Suprapubic skin (tissue), 4 donors: Measurements from ENCODE around the gene ULBP2. TPM values are rescaled to one million over a fixed set of nuclear protein-coding genes. Genes with fewer than 3 reads are reported as not detected.
A peak's percentile ranks its signal among the peaks of the same experiment; 100 is the strongest.
"Not testable (repeated sequence)": the region's sequence is repeated elsewhere in the genome, so short reads cannot be mapped to it uniquely, and the experiment has no call there.

Source experiments
- DNase-seq, 2 donors: peaks; one replicate each; pipeline ENCODE4 v3.0.0-alpha.2; 2019; ENCODE audit warnings: low spot score in 2 of 2
- H3K27ac ChIP-seq: fragments of 200-600 bp; sonication (generic); one replicate; pipeline ENCODE4 v1.5.1; 2019
- H3K27me3 ChIP-seq: fragments of 200-600 bp; sonication (generic); one replicate; pipeline ENCODE4 v1.5.1; 2019
- H3K36me3 ChIP-seq: fragments of 200-600 bp; sonication (generic); one replicate; pipeline ENCODE4 v1.5.1; 2019
- H3K4me1 ChIP-seq: fragments of 200-600 bp; sonication (generic); one replicate; pipeline ENCODE4 v1.5.1; 2019
- H3K4me3 ChIP-seq: fragments of 200-600 bp; sonication (generic); one replicate; pipeline ENCODE4 v1.5.1; 2019; ENCODE audit warnings: mild to moderate bottlenecking
- H3K9me3 ChIP-seq: fragments of 200-600 bp; sonication (generic); one replicate; pipeline ENCODE4 v1.5.1; 2019
- EP300 ChIP-seq: sonication (generic); formaldehyde crosslinking; IDR thresholded peaks from one replicate; pipeline ENCODE4 v1.6.1; 2017; ENCODE audit warnings: antibody characterized with exemption
- POLR2A ChIP-seq, 2 donors: fragments of 450-650 bp; IDR thresholded peaks; one replicate each; pipeline ENCODE4 v1.6.1; 2017; ENCODE audit warnings: antibody characterized with exemption in 2 of 2, mild to moderate bottlenecking in 2 of 2, moderate library complexity in 2 of 2
- POLR2AphosphoS5 ChIP-seq, 3 donors: sonication (generic); formaldehyde crosslinking; IDR thresholded peaks; one replicate each; pipeline ENCODE4 v1.6.1; 2017; ENCODE audit warnings: antibody characterized with exemption in 3 of 3
- WGBS: methylation state at CpG from one replicate; pipeline ENCODE4 v1.1.5; 2018; 5-methylcytosine and 5-hydroxymethylcytosine counted together
- total RNA-seq, 4 donors: library from RNA; depleted of rRNA; stranded (reverse); fragments of >200 nt; gene quantifications; one replicate each; pipeline ENCODE4 v1.1.0, GENCODE V29; 2016
- TF ChIP-seq, protein P1 (sequence below), 2 donors: fragments of 200-600 bp in 1 of 2; fragments of 450-650 bp in 1 of 2; sonication (generic) in 1 of 2; IDR thresholded peaks; one replicate each; pipeline ENCODE4 v1.5.1; 2016 to 2019; ENCODE audit warnings: antibody characterized with exemption in 2 of 2, mild to moderate bottlenecking in 1 of 2, moderate library complexity in 1 of 2

ULBP2 gene
- total RNA-seq, 4 donors from 2014 or later = 0.76 to 0.95 TPM; not detected in 2

DNA sequence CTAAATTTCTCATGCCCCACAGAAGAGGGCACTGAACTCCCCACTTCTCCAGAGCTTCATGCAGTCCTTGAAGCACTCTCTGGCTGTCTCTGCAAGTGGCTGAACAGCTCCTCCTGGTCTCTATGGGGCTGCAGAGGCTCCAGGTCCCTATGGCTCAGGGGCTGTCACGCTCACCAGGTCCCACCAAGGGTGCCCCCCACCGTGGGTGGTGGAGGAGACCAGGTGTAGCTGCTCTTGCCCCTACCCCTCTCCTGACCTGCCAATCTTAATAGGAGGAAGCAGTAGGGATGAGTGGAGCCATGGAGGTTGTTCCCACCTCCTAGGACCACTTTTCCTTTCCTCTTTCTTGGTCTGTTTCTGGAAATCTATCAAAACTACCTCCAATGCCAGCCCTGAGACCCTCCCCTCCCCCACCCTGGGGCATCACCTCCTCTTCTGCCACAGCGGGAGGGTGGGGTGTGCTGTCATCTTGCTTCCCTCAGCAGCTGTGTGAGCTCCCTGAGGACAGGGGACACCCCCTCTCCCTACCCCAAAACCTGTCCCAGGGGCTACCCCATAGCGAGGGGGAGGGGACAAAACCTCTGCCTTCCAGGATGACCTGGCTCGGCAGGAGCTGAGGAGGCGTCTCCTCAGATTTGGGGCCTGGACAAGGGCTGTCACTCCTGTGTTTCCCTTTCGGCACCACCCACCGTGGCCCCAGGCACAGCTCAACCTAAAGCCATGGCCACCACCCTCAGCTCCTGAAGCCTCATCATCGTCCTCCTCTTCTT is 31.9 kb upstream of the ULBP2 start:
- no peaks in the 10 kb centered on the region for H3K36me3 ChIP-seq
- no peak for TF ChIP-seq POLR2AphosphoS5 (IDR thresholded peaks at IDR 0.05)
- no peak for TF ChIP-seq EP300
- TF ChIP-seq POLR2A (IDR thresholded peaks at IDR 0.05) = no peak
- peaks cover 4% of the 10 kb centered on the region for H3K4me1 ChIP-seq
- 87% methylated on average over 9 of the region's 9 CpGs for WGBS
- peak in 1 of 2 donors; percentile 50 for DNase-seq
- H3K27me3 ChIP-seq = no peaks in the 10 kb centered on the region
- H3K27ac ChIP-seq = no peak overlapping the region
- no peak overlapping the region for H3K4me3 ChIP-seq
- H3K9me3 ChIP-seq = no peaks in the 10 kb centered on the region

DNA sequence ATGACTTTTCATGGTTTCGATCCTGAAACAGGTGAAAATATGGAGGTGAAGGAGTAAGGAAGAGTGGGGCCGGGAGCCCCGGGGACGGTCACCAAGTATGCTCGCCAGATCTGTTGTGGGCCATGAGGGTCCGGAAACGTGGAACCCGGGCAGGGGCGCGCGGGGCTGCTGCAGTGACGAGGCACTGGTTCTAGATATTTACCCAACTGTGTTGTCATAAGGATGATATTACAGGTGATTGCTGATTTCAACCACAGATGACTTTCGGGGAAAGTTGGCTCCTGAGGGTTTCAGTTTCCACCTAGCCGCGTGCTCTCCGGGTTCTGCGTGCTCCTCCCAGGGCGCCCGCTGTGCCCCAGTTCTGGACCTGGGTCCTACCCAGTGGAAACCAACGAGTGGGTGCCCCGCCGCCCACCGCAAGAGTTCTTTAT is 31.1 kb upstream of the ULBP2 start:
- Histone ChIP-seq H3K27me3 (no peaks in the 10 kb centered on the region), H3K27ac (no peak overlapping the region), H3K9me3 (no peaks in the 10 kb centered on the region), H3K4me3 (no peak overlapping the region), H3K36me3 (no peaks in the 10 kb centered on the region), H3K4me1 (no peaks in the 10 kb centered on the region)
- peak in 1 of 2 donors; percentile 50 for DNase-seq
- WGBS = 95% methylated on average over 23 of the region's 23 CpGs
- TF ChIP-seq POLR2A (IDR thresholded peaks at IDR 0.05) (no peak), POLR2AphosphoS5 (IDR thresholded peaks at IDR 0.05) (no peak), EP300 (no peak)
- TF ChIP-seq, protein P1, sequence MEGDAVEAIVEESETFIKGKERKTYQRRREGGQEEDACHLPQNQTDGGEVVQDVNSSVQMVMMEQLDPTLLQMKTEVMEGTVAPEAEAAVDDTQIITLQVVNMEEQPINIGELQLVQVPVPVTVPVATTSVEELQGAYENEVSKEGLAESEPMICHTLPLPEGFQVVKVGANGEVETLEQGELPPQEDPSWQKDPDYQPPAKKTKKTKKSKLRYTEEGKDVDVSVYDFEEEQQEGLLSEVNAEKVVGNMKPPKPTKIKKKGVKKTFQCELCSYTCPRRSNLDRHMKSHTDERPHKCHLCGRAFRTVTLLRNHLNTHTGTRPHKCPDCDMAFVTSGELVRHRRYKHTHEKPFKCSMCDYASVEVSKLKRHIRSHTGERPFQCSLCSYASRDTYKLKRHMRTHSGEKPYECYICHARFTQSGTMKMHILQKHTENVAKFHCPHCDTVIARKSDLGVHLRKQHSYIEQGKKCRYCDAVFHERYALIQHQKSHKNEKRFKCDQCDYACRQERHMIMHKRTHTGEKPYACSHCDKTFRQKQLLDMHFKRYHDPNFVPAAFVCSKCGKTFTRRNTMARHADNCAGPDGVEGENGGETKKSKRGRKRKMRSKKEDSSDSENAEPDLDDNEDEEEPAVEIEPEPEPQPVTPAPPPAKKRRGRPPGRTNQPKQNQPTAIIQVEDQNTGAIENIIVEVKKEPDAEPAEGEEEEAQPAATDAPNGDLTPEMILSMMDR (IDR thresholded peaks at IDR 0.05) = no peak

DNA sequence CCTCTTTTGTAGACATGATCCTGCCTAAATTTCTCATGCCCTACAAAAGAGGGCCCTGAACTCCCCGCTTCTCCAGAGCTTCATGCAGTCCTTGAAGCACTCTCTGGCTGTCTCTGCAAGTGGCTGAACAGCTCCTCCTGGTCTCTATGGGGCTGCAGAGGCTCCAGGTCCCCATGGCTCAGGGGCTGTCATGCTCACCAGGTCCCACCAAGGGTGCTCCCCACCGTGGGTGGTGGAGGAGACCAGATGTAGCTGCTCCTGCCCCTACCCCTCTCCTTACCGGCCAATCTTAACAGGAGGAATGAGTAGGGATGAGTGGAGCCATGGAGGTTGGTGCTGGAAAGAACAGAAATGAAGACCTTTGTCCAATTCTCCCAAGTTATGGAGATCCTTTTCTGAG is 29.1 kb upstream of the ULBP2 start:
- DNase-seq = not testable (repeated sequence)
- WGBS = 70% methylated on average over 2 of the region's 3 CpGs

DNA sequence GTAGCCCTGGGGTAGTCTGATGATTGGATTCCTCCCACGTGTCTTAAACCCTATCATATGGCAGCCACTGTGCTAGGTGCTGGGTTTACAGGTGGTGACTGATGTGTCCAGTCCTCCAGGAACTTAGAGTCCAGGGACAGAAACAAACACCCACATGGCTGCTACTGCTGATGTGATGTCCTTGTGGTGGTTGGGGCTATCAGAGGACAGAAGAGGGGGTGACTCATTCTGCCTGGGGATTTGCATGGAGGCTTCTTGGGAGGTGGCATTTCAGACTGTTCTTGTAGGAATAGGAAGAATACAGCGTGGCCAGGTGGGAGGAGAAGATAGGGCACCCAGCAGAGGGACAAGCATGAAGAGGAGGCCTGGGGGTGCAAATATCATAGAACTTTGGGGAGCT is 28.7 kb upstream of the ULBP2 start:
- Histone ChIP-seq H3K36me3 (no peaks in the 10 kb centered on the region), H3K4me1 (no peaks in the 10 kb centered on the region), H3K27ac (no peak overlapping the region), H3K9me3 (no peaks in the 10 kb centered on the region), H3K4me3 (no peak overlapping the region), H3K27me3 (no peaks in the 10 kb centered on the region)
- TF ChIP-seq POLR2A (IDR thresholded peaks at IDR 0.05) (no peak), POLR2AphosphoS5 (IDR thresholded peaks at IDR 0.05) (no peak), EP300 (no peak)
- TF ChIP-seq, protein P1 (IDR thresholded peaks at IDR 0.05) = no peak
- 79% methylated on average over 2 of the region's 2 CpGs for WGBS
- DNase-seq = peak in 1 of 2 donors; percentile 25

More for the DNA sequence above, 29.1 kb upstream of the ULBP2 start:
- H3K4me1 ChIP-seq, H3K36me3 ChIP-seq, H3K27ac ChIP-seq, H3K4me3 ChIP-seq, H3K9me3 ChIP-seq, H3K27me3 ChIP-seq: not testable (repeated sequence)

DNA sequence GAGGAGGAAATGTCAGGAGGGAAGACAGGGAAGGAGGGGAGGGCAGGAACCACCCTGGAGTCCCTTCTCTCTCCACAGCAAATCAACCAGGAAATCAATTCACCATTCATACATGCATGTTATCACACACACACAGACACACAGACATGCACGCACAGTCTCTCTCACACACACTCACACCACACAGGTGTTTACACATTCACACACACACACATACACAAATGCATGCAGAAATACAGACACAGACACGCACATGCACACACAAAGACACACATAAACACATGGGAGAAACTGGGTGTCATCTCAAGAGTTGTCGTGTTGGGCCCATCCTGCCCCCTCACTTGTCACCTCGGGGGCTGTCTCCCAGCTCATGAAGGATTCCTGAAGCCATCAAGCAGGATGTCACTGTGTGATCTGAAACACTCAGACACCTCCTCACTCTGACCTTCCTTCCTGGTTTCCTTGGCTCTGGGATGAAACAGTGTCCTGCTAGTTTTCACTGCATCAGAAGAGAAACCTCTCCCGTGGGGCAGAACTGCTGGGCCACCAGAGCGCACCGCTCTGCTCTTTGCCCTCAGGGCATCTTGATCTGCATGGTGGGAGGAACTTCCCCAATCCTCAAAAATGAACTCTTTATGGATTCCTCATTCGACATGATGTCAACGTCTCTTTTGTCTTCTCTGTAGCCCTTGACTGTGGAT is 28.1 kb upstream of the ULBP2 start:
- WGBS = 82% methylated on average over 9 of the region's 9 CpGs
- no peak overlapping the region for H3K4me3 ChIP-seq
- H3K9me3 ChIP-seq = no peaks in the 10 kb centered on the region
- H3K4me1 ChIP-seq = no peaks in the 10 kb centered on the region
- TF ChIP-seq, protein P1 (IDR thresholded peaks at IDR 0.05) = no peak
- no peak for TF ChIP-seq POLR2A (IDR thresholded peaks at IDR 0.05)
- TF ChIP-seq POLR2AphosphoS5 (IDR thresholded peaks at IDR 0.05) = no peak
- H3K36me3 ChIP-seq = no peaks in the 10 kb centered on the region
- no peak for DNase-seq
- no peak overlapping the region for H3K27ac ChIP-seq
- H3K27me3 ChIP-seq = no peaks in the 10 kb centered on the region
